ENCODE measurements around the gene CTSW.

DNA sequence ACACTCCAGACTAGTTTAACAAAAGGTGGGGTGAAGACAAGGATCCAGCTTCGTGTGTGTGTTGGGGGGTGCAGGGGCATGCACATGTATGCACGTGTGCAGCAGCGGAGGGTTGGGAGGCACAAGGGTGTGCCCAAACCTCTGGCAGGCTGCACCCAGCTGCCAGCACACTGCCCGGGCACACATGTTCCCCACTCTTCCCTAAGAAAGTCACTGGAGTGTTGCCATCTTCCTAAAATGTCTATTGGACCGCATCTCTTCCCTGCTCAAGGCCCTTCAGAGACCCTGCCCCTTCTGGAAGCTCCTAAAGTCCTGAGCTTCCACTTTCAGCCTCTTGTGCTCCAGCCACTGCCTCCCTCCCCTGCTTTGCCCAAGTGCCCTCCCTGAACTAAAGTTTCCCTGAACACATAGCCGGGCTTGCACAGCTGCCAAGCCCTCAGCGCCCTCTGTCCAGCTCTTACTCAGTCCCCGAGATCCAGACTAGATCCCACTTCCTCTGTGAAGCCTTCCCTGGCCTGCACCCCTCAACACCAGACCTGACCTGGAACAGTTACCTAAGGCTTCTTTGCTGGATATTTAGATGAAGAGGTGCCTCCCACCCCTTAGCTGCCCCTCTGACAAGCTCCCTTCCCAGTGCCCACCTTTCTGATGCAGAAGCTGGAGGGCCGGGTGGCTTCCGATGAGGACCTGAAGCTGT lies 27.7 kb upstream of the CTSW start:
- TF ChIP-seq, protein P1, sequence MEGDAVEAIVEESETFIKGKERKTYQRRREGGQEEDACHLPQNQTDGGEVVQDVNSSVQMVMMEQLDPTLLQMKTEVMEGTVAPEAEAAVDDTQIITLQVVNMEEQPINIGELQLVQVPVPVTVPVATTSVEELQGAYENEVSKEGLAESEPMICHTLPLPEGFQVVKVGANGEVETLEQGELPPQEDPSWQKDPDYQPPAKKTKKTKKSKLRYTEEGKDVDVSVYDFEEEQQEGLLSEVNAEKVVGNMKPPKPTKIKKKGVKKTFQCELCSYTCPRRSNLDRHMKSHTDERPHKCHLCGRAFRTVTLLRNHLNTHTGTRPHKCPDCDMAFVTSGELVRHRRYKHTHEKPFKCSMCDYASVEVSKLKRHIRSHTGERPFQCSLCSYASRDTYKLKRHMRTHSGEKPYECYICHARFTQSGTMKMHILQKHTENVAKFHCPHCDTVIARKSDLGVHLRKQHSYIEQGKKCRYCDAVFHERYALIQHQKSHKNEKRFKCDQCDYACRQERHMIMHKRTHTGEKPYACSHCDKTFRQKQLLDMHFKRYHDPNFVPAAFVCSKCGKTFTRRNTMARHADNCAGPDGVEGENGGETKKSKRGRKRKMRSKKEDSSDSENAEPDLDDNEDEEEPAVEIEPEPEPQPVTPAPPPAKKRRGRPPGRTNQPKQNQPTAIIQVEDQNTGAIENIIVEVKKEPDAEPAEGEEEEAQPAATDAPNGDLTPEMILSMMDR (conservative IDR thresholded peaks at IDR 0.05; ENCODE audit: low read length), result no peak
- TF ChIP-seq EZH2phosphoT487 (IDR thresholded peaks at IDR 0.05; ENCODE audit: borderline replicate concordance, low read depth, low read length), result no peak
